Measurements from ENCODE around the gene PKD1L1. TPM values are rescaled to one million over a fixed set of nuclear protein-coding genes. Genes with fewer than 3 reads are reported as not detected.

PKD1L1 gene
- total RNA-seq, 2 donors from 2014 or later = 0.13 to 0.20 TPM

DNA sequence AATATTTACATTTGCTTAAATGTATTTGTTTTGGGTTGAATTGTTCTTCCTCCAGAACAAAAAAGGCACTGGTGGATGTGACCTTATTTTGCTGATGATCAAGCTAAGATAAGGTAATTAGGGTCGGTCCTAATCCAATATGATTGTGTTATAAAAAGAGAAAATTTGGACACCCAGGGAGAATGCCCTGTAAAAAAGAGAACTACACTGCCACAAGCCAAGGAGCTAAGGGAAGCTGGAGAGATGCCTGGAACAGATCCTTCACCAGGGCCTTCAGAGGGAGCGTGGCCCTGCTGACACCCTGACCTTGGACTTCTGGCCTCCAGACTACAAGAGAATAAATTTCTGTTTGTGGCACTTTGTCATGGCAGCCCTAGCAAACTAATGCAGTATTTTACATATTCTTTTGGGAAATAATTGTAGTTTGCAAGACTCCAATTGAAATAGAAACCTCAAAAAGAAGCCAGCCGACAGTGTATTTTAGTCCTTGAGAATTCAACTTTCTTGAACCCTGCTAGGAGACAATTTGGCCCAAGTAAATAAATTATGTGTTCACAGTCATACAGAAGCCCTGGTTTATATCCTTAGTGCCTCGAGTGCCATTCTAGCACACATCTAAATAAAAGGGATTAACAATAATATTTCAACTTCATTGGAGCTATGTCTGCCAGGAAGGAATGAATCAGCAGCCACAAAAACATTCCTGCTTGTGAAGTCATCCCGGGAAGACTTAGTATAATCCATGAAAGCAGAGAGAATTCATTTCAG, 164.6 kb downstream of the PKD1L1 start:
- Histone ChIP-seq H3K9ac (ENCODE audit: extremely low read depth, low read length, poor library complexity, severe bottlenecking) (no peak overlapping the region), H3K36me3 (ENCODE audit: control insufficient read depth, insufficient read depth, low read length) (no peaks in the 10 kb centered on the region), H3K27me3 (ENCODE audit: control insufficient read depth, insufficient read depth, low read length, poor library complexity, severe bottlenecking) (no peaks in the 10 kb centered on the region), H3K4me1 (ENCODE audit: control insufficient read depth, insufficient read depth, low read length) (no peaks in the 10 kb centered on the region), H3K4me3 (ENCODE audit: low read length) (no peak overlapping the region), H3K27ac (ENCODE audit: low read depth, low read length) (peak overlapping the region; percentile 6), H3K9me3 (ENCODE audit: control insufficient read depth, low read length) (no peaks in the 10 kb centered on the region)
- Mint-ChIP-seq H3K27ac (no peak overlapping the region), H3K4me3 (no peak overlapping the region), H3K27me3 (ENCODE audit: insufficient read depth) (no peaks in the 10 kb centered on the region), H3K36me3 (ENCODE audit: low read depth) (no peaks in the 10 kb centered on the region), H3K9me3 (peaks cover 3% of the 10 kb centered on the region), H3K4me1 (peaks cover 12% of the 10 kb centered on the region)
- WGBS, 2 experiments (ENCODE audit: insufficient coverage in 1 of 2, insufficient read length in 1 of 2) = 82 to 92% methylated on average over 3 to 5 of the region's 5 CpGs
- DNase-seq = no peak
- TF ChIP-seq, protein P1, sequence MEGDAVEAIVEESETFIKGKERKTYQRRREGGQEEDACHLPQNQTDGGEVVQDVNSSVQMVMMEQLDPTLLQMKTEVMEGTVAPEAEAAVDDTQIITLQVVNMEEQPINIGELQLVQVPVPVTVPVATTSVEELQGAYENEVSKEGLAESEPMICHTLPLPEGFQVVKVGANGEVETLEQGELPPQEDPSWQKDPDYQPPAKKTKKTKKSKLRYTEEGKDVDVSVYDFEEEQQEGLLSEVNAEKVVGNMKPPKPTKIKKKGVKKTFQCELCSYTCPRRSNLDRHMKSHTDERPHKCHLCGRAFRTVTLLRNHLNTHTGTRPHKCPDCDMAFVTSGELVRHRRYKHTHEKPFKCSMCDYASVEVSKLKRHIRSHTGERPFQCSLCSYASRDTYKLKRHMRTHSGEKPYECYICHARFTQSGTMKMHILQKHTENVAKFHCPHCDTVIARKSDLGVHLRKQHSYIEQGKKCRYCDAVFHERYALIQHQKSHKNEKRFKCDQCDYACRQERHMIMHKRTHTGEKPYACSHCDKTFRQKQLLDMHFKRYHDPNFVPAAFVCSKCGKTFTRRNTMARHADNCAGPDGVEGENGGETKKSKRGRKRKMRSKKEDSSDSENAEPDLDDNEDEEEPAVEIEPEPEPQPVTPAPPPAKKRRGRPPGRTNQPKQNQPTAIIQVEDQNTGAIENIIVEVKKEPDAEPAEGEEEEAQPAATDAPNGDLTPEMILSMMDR (conservative IDR thresholded peaks at IDR 0.05) = no peak

DNA sequence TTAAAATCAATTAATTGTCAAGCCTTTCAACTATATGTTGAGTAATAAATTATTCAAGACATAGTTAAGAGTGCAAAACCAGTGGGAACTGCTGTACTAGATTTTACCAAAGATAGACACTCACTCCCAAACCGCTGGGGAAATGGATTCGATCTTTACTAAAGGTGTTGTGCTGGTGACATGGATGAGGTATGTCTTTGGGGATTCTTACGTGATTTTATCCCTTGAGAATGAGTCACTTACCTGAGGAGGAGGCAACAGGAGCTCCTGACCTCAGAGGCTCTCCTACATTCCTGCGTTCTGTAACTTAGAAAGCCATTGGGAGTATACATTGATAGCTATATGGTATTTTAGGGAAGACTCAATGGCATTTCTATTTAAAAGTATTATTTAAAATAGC, 165.5 kb downstream of the PKD1L1 start:
- Histone ChIP-seq H3K9ac (ENCODE audit: extremely low read depth, low read length, poor library complexity, severe bottlenecking) (no peak overlapping the region), H3K9me3 (ENCODE audit: control insufficient read depth, low read length) (no peaks in the 10 kb centered on the region), H3K4me3 (ENCODE audit: low read length) (no peak overlapping the region), H3K27me3 (ENCODE audit: control insufficient read depth, insufficient read depth, low read length, poor library complexity, severe bottlenecking) (no peaks in the 10 kb centered on the region), H3K27ac (ENCODE audit: low read depth, low read length) (no peak overlapping the region), H3K36me3 (ENCODE audit: control insufficient read depth, insufficient read depth, low read length) (no peaks in the 10 kb centered on the region), H3K4me1 (ENCODE audit: control insufficient read depth, insufficient read depth, low read length) (no peaks in the 10 kb centered on the region)
- H3K4me1 Mint-ChIP-seq = peaks cover 12% of the 10 kb centered on the region
- TF ChIP-seq, protein P1 (conservative IDR thresholded peaks at IDR 0.05) = no peak
- WGBS, 2 experiments (ENCODE audit: insufficient coverage in 1 of 2, insufficient read length in 1 of 2) = 86 to 100% methylated on average over 2 to 4 of the region's 4 CpGs
- no peak overlapping the region for H3K4me3 Mint-ChIP-seq
- H3K27ac Mint-ChIP-seq = no peak overlapping the region
- H3K36me3 Mint-ChIP-seq (ENCODE audit: low read depth) = no peaks in the 10 kb centered on the region
- H3K9me3 Mint-ChIP-seq = peaks cover 3% of the 10 kb centered on the region
- no peaks in the 10 kb centered on the region for H3K27me3 Mint-ChIP-seq (ENCODE audit: insufficient read depth)
- no peak for DNase-seq

DNA sequence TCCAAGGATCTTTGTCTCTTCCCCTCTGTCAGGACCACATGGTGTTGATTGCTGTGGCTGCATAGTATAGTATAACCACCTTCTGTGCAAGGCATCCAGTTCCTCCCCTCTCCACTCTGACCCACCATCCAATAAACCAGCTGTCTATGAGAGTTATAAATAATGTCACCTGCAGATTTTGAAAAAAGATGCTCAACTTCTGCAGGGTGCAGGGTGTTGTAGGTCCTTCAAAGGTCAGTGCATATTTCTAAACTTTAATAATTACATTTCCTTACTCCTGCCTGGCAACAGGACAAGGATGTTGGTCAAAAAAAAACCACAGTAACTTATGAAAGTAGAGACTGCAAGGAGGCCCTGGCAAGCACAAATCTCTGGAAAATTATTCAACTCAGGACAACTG, 166.2 kb downstream of the PKD1L1 start:
- TF ChIP-seq, protein P1 (conservative IDR thresholded peaks at IDR 0.05) = no peak
- Histone ChIP-seq H3K27me3 (ENCODE audit: control insufficient read depth, insufficient read depth, low read length, poor library complexity, severe bottlenecking) (no peaks in the 10 kb centered on the region), H3K36me3 (ENCODE audit: control insufficient read depth, insufficient read depth, low read length) (no peaks in the 10 kb centered on the region), H3K9ac (ENCODE audit: extremely low read depth, low read length, poor library complexity, severe bottlenecking) (no peak overlapping the region), H3K4me3 (ENCODE audit: low read length) (no peak overlapping the region), H3K4me1 (ENCODE audit: control insufficient read depth, insufficient read depth, low read length) (no peaks in the 10 kb centered on the region), H3K9me3 (ENCODE audit: control insufficient read depth, low read length) (no peaks in the 10 kb centered on the region), H3K27ac (ENCODE audit: low read depth, low read length) (no peak overlapping the region)
- H3K36me3 Mint-ChIP-seq (ENCODE audit: low read depth) = no peaks in the 10 kb centered on the region
- peaks cover 12% of the 10 kb centered on the region for H3K4me1 Mint-ChIP-seq
- DNase-seq = no peak
- no peak overlapping the region for H3K4me3 Mint-ChIP-seq
- H3K27me3 Mint-ChIP-seq (ENCODE audit: insufficient read depth) = no peaks in the 10 kb centered on the region
- H3K9me3 Mint-ChIP-seq = peaks cover 3% of the 10 kb centered on the region
- no peak overlapping the region for H3K27ac Mint-ChIP-seq
